ENCODE measurements around the gene DOCK6.
"Not testable (repeated sequence)": the region's sequence is repeated elsewhere in the genome, so short reads cannot be mapped to it uniquely, and the experiment has no call there.

DOCK6 gene

GRCh38 chr19:11187441-11187840 is 74.9 kb downstream of the DOCK6 start:
- DNase-seq (ENCODE audit: low read depth): no peak
- no peak for TF ChIP-seq CTCF (IDR thresholded peaks at IDR 0.05; ENCODE audit: low read depth, low read length, missing control alignments)
- H3K4me3 ChIP-seq (ENCODE audit: low read depth, low read length): no peak overlapping the region

- no peak for DNase-seq (ENCODE audit: low read depth)
- TF ChIP-seq CTCF (IDR thresholded peaks at IDR 0.05; ENCODE audit: low read depth, low read length, missing control alignments): no peak
These were observed 79.3 kb downstream of the DOCK6 start for GRCh38 chr19:11182994-11183393.

DNA sequence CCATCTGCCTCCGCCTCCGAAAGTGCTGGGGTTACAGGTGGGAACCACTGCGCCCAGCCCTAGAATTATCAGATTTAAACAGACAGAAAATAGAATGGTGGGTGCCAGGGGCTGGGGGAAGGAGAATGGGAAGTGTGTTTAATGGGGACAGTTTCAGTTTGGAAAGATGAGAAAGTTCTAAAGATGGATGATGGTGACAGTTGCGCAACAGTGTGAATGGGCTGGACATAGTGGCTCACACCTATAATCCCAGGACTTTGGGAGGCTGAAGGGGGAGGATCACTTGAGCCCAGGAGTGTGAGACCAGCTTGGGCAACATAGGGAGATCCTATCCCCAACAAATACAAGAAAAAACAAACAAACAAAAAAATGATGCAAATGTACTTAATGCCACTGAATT is 80.8 kb downstream of the DOCK6 start:
- no peak for DNase-seq (ENCODE audit: low read depth)
- no peak overlapping the region for H3K4me3 ChIP-seq (ENCODE audit: low read depth, low read length)
- no peak for TF ChIP-seq CTCF (IDR thresholded peaks at IDR 0.05; ENCODE audit: low read depth, low read length, missing control alignments)

More at GRCh38 chr19:11182994-11183393, 79.3 kb downstream of the DOCK6 start:
- no peak overlapping the region for H3K4me3 ChIP-seq (ENCODE audit: low read depth, low read length)

DNA sequence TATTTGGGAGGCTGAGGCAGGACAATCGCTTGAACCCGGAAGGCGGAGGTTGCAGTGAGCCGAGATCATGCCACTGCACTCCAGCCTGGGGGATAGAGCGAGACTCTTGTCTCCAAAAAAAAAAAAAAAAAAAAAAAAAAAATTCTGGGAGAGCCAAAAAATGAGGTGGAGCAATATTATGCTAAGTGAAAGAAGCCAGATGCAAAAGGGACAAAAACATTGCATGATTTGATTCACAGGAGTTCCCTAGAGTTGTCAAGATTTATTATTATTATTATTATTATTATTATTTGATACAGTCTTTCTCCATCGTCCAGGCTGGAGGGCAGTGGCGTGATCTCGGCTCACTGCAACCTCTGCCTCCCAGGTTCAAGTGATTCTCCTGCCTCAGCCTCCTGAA is 81.3 kb downstream of the DOCK6 start:
- H3K4me3 ChIP-seq (ENCODE audit: low read depth, low read length); DNase-seq (ENCODE audit: low read depth): not testable (repeated sequence)

DNA sequence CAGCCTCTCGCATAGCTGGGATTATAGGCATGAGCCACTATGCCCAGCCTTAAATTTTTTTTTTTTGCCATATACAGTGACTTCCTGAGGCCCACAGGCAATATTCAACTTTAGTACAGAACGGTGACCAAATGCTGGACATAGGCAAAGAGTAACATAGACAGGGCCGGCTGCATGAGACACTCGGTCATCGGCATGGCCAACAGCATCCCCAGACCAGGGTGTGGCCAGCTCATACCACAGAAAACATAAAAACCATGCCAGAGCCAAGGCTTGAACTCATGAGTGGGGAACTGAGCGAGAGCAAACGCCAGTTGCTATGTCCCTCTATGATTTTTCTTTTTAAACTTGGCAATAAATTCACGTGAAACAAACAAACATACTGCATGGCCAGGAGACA is 82.0 kb downstream of the DOCK6 start:
- H3K4me3 ChIP-seq (ENCODE audit: low read depth, low read length): no peak overlapping the region; the same call in 1 of the 2 replicates
- DNase-seq (ENCODE audit: low read depth): no peak
- TF ChIP-seq CTCF (IDR thresholded peaks at IDR 0.05; ENCODE audit: low read depth, low read length, missing control alignments): no peak

GRCh38 chr19:11179716-11180297 is 82.5 kb downstream of the DOCK6 start:
- no peak for DNase-seq (ENCODE audit: low read depth)
- TF ChIP-seq CTCF (IDR thresholded peaks at IDR 0.05; ENCODE audit: low read depth, low read length, missing control alignments): no peak
- H3K4me3 ChIP-seq (ENCODE audit: low read depth, low read length): peak overlapping the region; percentile 50

DNA sequence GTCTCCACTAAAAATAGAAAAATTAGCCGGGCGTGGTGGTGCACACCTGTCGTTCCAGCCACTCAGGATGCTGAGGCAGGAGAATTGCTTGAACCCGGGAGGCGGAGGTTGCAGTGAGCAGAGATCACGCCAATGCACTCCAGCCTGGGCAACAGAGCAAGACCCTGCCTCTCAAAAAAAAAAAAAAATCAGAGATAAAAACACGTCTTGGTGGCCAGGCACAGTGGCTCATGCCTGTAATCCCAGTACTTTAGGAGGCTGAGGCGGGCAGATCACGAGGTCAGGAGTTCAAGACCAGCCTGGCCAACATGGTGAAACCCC is 83.2 kb downstream of the DOCK6 start:
- not testable (repeated sequence) for H3K4me3 ChIP-seq (ENCODE audit: low read depth, low read length); DNase-seq (ENCODE audit: low read depth)

GRCh38 chr19:11177592-11177991 is 84.7 kb downstream of the DOCK6 start:
- no peak overlapping the region for H3K4me3 ChIP-seq (ENCODE audit: low read depth, low read length)
- no peak for DNase-seq (ENCODE audit: low read depth)
- TF ChIP-seq CTCF (IDR thresholded peaks at IDR 0.05; ENCODE audit: low read depth, low read length, missing control alignments): no peak

Data from GM12864 (cell line).